ENCODE measurements around the gene SBK2.
A peak's percentile ranks its signal among the peaks of the same experiment; 100 is the strongest.
"Not testable (repeated sequence)": the region's sequence is repeated elsewhere in the genome, so short reads cannot be mapped to it uniquely, and the experiment has no call there.

SBK2 gene

GRCh38 chr19:55535173-55535964 lies 1.6 kb downstream of the SBK2 start:
- no peak for DNase-seq

GRCh38 chr19:55534280-55534679 lies 2.7 kb downstream of the SBK2 start:
- DNase-seq: not testable (repeated sequence)

GRCh38 chr19:55530996-55531395 lies 5.9 kb downstream of the SBK2 start:
- DNase-seq: no peak

- DNase-seq: no peak
Observed at GRCh38 chr19:55529636-55530234, 7.2 kb downstream of the SBK2 start.

- peak; percentile 93 for DNase-seq
Observed at GRCh38 chr19:55528030-55528803, 8.7 kb downstream of the SBK2 start.

- no peak for DNase-seq
Observed at GRCh38 chr19:55527197-55528029, 9.5 kb downstream of the SBK2 start.

GRCh38 chr19:55526216-55527196 lies 10.4 kb downstream of the SBK2 start:
- peak; percentile 40 for DNase-seq

- peak; percentile 38 for DNase-seq
Observed at GRCh38 chr19:55525289-55526101, 11.4 kb downstream of the SBK2 start.

GRCh38 chr19:55520691-55521292 lies 16.1 kb downstream of the SBK2 start:
- no peak for DNase-seq

- DNase-seq: no peak
Observed at GRCh38 chr19:55519451-55520311, 17.3 kb downstream of the SBK2 start.

- DNase-seq: peak; percentile 95
Observed at GRCh38 chr19:55516878-55517620, 19.9 kb downstream of the SBK2 start.

GRCh38 chr19:55508120-55508519 lies 28.8 kb downstream of the SBK2 start:
- DNase-seq: no peak

- no peak for DNase-seq
Observed at GRCh38 chr19:55504981-55505380, 32.0 kb downstream of the SBK2 start.

- no peak for DNase-seq
Observed at GRCh38 chr19:55504252-55504603, 32.7 kb downstream of the SBK2 start.

GRCh38 chr19:55503502-55504251 lies 33.3 kb downstream of the SBK2 start:
- DNase-seq: peak; percentile 94

- no peak for DNase-seq
Observed at GRCh38 chr19:55503157-55503501, 33.8 kb downstream of the SBK2 start.

GRCh38 chr19:55502197-55502952 lies 34.6 kb downstream of the SBK2 start:
- DNase-seq: no peak

All from NCI-H82 (cell line).